Pancreas (tissue), 10 donors: Measurements from ENCODE around the gene ARG2. TPM values are rescaled to one million over a fixed set of nuclear protein-coding genes. Genes with fewer than 3 reads are reported as not detected.
A peak's percentile ranks its signal among the peaks of the same experiment; 100 is the strongest.

Experiments used
- ATAC-seq, 4 donors: fragments of 200-7000 bp; cut with Tn5 transposase; one replicate each; pipeline versions ENCODE4 v1.8.0 to v1.9.1; 2020; ENCODE audit warnings: mild to moderate bottlenecking in 4 of 4, moderate library complexity in 4 of 4
- DNase-seq, 6 donors: peaks; one replicate each; pipeline ENCODE4 v3.0.0-alpha.2; 2020
- FAIRE-seq: peaks from 2 replicates; lab custom pipeline; 2012; peaks lifted over from hg19 to GRCh38; lab: Jason Lieb, UNC
- H3K27ac ChIP-seq, 4 donors: fragments of 200-600 bp; sonication (generic); 1 replicate in 3 of 4; 2 replicates in 1 of 4; pipeline versions ENCODE4 v1.5.0 to v1.8.0; 2020
- H3K27me3 ChIP-seq, 4 donors: fragments of 200-600 bp; one replicate each; pipeline ENCODE4 v1.8.0; 2021
- H3K36me3 ChIP-seq, 3 donors: fragments of 200-600 bp; sonication (generic) in 1 of 3; one replicate each; pipeline versions ENCODE4 v1.5.0 to v1.8.0; 2020 to 2021
- H3K4me1 ChIP-seq, 3 donors: fragments of 200-600 bp; one replicate each; pipeline ENCODE4 v1.8.0; 2021
- H3K4me3 ChIP-seq, 4 donors: fragments of 200-600 bp; sonication (generic) in 2 of 4; one replicate each; pipeline versions ENCODE4 v1.5.0 to v1.8.0; 2020 to 2021
- H3K9me3 ChIP-seq, 4 donors: fragments of 200-600 bp; one replicate each; pipeline ENCODE4 v1.8.0; 2021
- WGBS, 2 donors: extraction: QIAGEN DNeasy Blood & Tissue Kit; methylation state at CpG; one replicate each; pipeline ENCODE4 v1.1.7; 2013; 5-methylcytosine and 5-hydroxymethylcytosine counted together
- intact Hi-C, 3 donors: fragments of 100-400 bp; cut with DNase I; formaldehyde crosslinking; loops; one replicate each; pipeline versions ENCODE4 v1.11.1 to v1.14.2; 2022
- polyA plus RNA-seq, 2 donors: library from polyadenylated mRNA; stranded (reverse); fragments of 200-250 nt; gene quantifications; one replicate each; pipeline ENCODE4 v1.2.3, GENCODE V29; 2013
- total RNA-seq, 6 donors: library from RNA; stranded (reverse); fragmentation: NEBNext Ultra II Directional in 4 of 6; extraction: Animal tissue kit (Norgen Biotek cat#: 25700) in 4 of 6; gene quantifications; one replicate each; pipeline versions ENCODE4 v1.2.1 to v1.2.4, GENCODE V29; 2021 to 2023
- TF ChIP-seq, protein P1 (sequence below), 4 donors: fragments of 200-600 bp; sonication (generic) in 3 of 4; IDR thresholded peaks; one replicate each; pipeline versions ENCODE4 v1.5.0 to v1.8.0; 2021; ENCODE audit warnings: antibody characterized with exemption in 4 of 4
- donor health status: healthy with polysubstance abuse.
- donor health status: DM: no; HTN: no; CAD: no; lungs with moderate emphysema.
- donor health status: DM: no; HTN: no; CAD: no.
- donor health status: control.
- donor health status: control.
- donor health status: Bipolar disorder and iron deficiency.
- donor health status: DM: yes; HTN: yes; CAD: no.
- donor health status: DM: no; HTN: no; CAD: no.
- donor health status: DM: no; HTN: no; CAD: no.
- donor health status: DM: yes; HTN: yes; CAD: no.

The ARG2 gene
- total and polyA plus RNA-seq, 8 donors = 1.2 to 15.0 (median 2.1) TPM

DNA sequence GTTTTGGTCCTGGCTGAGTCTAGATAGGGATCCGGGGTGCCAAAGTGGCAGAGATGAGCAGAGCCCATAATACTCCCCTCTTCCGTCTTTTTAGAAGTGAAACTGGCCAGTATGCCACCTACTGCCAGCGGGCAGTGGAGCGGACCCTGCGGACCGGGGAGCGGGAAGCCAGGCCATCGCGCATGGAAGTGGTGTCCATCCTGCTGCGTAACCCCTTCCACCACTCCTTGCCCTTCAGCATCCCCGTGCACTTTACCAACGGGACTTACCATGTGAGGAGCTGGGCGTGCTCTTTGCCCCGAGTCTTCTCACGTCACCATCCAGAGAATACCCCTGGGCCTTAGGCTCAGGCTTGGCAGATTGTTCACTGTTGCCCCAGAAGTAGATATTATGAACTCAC, 40.7 kb upstream of the ARG2 start:
- no peak for FAIRE-seq
- Histone ChIP-seq H3K36me3 (peaks cover 0 to 19% (median 0%) of the 10 kb centered on the region in 3 donors), H3K9me3 (no peaks in the 10 kb centered on the region), H3K27ac (no peak overlapping the region), H3K27me3 (no peaks in the 10 kb centered on the region), H3K4me1 (no peaks in the 10 kb centered on the region), H3K4me3 (no peak overlapping the region)
- peak in 1 of 6 donors; percentile 50 for DNase-seq
- ATAC-seq = no peak
- WGBS, 2 donors = 80 to 81% methylated on average over 15 of the region's 15 CpGs
- TF ChIP-seq, protein P1, sequence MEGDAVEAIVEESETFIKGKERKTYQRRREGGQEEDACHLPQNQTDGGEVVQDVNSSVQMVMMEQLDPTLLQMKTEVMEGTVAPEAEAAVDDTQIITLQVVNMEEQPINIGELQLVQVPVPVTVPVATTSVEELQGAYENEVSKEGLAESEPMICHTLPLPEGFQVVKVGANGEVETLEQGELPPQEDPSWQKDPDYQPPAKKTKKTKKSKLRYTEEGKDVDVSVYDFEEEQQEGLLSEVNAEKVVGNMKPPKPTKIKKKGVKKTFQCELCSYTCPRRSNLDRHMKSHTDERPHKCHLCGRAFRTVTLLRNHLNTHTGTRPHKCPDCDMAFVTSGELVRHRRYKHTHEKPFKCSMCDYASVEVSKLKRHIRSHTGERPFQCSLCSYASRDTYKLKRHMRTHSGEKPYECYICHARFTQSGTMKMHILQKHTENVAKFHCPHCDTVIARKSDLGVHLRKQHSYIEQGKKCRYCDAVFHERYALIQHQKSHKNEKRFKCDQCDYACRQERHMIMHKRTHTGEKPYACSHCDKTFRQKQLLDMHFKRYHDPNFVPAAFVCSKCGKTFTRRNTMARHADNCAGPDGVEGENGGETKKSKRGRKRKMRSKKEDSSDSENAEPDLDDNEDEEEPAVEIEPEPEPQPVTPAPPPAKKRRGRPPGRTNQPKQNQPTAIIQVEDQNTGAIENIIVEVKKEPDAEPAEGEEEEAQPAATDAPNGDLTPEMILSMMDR (IDR thresholded peaks at IDR 0.05) = no peak
- intact Hi-C loops = loop anchor here in 1 of 3 donors (10.0 kb wide), 1 partner anchor 154 kb away; no protein-coding TSS in a partner anchor

DNA sequence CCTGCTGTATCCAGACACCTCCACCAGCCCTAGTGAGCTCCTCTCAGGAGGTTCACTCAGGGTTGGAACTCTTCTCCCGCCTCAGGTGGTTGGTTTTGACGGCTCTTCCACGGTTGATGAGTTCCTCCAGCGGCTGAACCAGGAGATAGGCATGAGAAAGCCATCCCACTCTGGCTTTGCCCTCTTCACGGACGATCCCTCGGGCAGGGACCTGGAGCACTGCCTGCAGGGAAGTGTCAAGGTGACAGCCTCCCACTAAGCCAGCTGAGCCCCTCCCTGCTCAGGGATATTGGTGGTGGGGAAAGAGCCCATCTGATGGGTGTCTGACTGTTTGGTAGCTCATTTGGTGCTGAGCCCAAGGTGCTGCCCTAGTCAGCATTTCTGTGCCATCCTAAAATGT, 40.1 kb upstream of the ARG2 start:
- FAIRE-seq (no peak), DNase-seq (peak in 1 of 6 donors; percentile 33), ATAC-seq (no peak)
- Histone ChIP-seq H3K27ac (no peak overlapping the region), H3K36me3 (peaks cover 0 to 19% (median 0%) of the 10 kb centered on the region in 3 donors), H3K4me3 (no peak overlapping the region), H3K9me3 (no peaks in the 10 kb centered on the region), H3K4me1 (no peaks in the 10 kb centered on the region), H3K27me3 (no peaks in the 10 kb centered on the region)
- 88 to 91% methylated on average over 7 of the region's 7 CpGs for WGBS, 2 donors
- intact Hi-C loops = loop anchor here in 2 of 3 donors (10.0 kb wide), 3 partner anchors 95 to 155 kb away; partner anchors contain the start of genes RDH12 (in 2 of the 2) and VTI1B (in 1 of the 2)
- TF ChIP-seq, protein P1 (IDR thresholded peaks at IDR 0.05) = no peak

DNA sequence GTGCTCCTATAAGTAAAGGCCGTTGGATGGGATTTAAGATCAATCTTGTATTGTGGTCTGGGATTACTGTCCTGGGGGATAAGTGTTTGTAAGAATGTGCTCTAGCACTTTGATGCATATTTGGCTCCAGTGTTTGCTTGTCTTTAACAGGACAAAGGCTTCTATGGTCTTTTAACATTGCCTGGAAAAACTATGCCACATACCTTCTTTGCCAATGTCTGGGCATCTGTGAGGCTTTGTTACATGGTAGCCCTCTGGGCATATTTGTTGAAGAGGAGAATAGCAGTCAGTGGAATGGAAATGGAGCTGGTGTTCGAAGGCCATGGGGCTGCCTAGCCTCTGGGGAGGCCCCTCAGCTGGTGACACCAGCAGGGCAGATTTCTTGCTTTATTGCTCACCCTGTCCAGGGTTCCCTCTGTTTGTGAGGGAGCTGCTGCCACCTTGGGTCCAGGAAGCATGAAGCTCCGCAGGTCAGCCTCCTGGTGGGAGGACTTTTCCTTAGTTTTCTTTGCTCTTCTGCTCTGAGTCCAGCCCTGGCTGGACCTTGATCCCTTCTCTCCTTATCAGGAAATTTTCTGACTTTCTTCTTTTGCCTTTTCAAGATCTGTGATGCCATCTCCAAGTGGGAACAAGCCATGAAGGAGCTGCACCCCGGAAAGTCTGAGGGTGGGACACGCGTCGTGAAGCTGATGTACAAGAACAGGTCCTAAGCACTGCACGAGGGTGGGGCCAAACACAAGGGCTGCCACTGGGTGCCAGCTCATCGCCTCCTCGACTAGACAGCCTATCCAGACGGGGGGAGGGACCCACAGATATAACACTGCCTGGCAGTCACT, 39.2 kb upstream of the ARG2 start:
- Histone ChIP-seq H3K27ac (no peak overlapping the region), H3K4me3 (no peak overlapping the region), H3K27me3 (no peaks in the 10 kb centered on the region), H3K9me3 (no peaks in the 10 kb centered on the region), H3K36me3 (peaks cover 0 to 26% (median 0%) of the 10 kb centered on the region in 3 donors), H3K4me1 (no peaks in the 10 kb centered on the region)
- TF ChIP-seq, protein P1 (IDR thresholded peaks at IDR 0.05) = no peak
- DNase-seq = peak in 1 of 6 donors; percentile 36
- intact Hi-C loops = loop anchor here in 2 of 3 donors (10.0 kb wide), 2 partner anchors 94 to 124 kb away; partner anchors contain the start of genes RDH12 (in 2 of the 2) and VTI1B (in 1 of the 2)
- no peak for FAIRE-seq
- 86% methylated on average over 11 of the region's 11 CpGs for WGBS, 2 donors
- no peak for ATAC-seq

DNA sequence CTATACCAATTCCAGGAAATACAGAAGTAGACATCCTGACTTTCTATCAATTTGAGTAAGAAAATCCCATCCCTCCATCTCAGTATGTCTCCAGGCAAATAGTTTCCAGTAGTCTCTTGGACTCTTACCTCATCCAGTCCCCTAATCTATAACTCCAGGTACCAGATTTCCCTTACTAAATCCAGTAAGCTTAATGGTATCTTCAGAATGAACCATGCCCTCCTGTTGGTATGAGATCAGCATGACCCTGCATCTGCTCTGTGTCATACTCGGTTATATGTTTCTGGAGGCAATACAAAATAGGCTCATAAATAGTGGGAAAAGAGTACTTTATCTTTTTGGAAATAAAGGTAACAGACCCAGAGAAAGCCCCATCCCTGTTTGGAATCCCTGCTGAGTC, 38.1 kb upstream of the ARG2 start:
- Histone ChIP-seq H3K9me3 (no peaks in the 10 kb centered on the region), H3K27ac (no peak overlapping the region), H3K4me3 (no peak overlapping the region), H3K27me3 (no peaks in the 10 kb centered on the region), H3K4me1 (no peaks in the 10 kb centered on the region), H3K36me3 (peaks cover 0 to 33% (median 0%) of the 10 kb centered on the region in 3 donors)
- ATAC-seq (no peak), DNase-seq (no peak), FAIRE-seq (no peak)
- intact Hi-C loops = loop anchor here in 2 of 3 donors (10.0 kb wide), 2 partner anchors 93 to 123 kb away; partner anchors contain the start of genes RDH12 (in 2 of the 2) and VTI1B (in 1 of the 2)
- TF ChIP-seq, protein P1 (IDR thresholded peaks at IDR 0.05) = no peak
- 93 to 95% methylated on average over 1 of the region's 1 CpG for WGBS, 2 donors
